ENCODE measurements around the gene CNNM1.

- TF ChIP-seq EP300 (IDR thresholded peaks at IDR 0.05) (no peak), CTCF (IDR thresholded peaks at IDR 0.05) (no peak), POLR2AphosphoS5 (IDR thresholded peaks at IDR 0.05) (no peak), POLR2A (IDR thresholded peaks at IDR 0.05) (no peak)
Measured at GRCh38 chr10:99353182-99353581, 24.0 kb downstream of the CNNM1 start.
